ENCODE measurements around the gene ZNF280B.
A peak's percentile ranks its signal among the peaks of the same experiment; 100 is the strongest.
"Not testable (repeated sequence)": the region's sequence is repeated elsewhere in the genome, so short reads cannot be mapped to it uniquely, and the experiment has no call there.

Gene ZNF280B

DNA sequence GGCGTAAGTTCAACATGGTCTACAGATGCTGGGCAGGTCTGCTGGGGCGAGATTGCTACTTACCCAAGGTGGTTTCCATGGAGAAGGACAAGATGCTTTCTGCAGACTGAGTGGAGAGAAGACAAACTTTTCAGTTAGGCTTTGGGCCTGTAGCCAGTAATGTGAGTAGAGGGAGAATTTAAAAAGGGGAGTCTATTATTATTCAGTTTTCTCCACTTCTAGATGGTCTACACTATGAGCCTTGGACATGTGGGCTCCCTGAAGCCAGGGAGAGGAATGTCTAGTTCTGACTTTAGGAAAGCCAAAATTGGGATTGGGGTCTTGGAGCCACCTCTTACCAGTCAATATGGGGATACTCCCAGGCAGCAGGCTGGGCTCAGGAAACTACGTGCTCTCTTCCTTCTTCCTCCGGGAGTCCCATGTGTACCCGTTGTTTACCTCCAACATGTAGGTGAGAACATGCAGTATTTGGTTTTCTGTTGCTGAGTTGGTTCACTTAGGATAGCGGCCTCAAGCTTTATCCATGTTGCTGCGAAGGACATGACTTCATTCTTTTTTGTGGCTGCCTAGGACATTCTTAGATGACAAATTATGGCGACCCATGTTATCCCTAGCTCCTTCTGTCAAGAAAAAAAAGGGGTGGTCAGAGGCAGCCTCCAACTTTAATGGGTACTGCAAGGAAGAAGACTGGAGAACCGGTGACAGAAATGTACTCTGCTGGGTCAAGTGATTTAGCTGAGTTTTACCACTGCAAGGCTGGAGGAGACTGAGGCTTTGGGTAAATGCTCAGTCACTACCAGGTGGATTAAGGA, 26.3 kb upstream of the ZNF280B start:
- FAIRE-seq = no peak
- DNase-seq (ENCODE audit: low spot score) = no peak

DNA sequence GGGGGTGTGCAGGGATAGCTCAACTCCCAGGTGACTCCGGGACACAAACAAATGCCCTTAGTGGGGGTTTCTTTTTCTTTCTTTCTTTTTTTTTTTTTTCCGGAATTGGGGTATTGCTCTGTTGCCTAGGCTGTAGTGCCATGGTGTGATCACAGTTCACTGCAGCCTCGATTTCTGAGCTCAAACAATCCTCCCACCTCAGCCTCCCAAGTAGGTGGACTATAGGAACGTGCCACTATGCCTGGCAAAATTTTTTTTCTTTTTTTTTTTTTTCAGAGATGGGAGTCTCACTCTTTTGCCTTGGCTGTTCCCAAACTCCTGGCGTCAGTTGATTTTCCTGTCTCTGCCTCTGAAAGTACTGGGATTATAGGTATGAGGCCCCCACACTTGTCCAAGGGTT, 25.3 kb upstream of the ZNF280B start:
- FAIRE-seq = no peak

DNA sequence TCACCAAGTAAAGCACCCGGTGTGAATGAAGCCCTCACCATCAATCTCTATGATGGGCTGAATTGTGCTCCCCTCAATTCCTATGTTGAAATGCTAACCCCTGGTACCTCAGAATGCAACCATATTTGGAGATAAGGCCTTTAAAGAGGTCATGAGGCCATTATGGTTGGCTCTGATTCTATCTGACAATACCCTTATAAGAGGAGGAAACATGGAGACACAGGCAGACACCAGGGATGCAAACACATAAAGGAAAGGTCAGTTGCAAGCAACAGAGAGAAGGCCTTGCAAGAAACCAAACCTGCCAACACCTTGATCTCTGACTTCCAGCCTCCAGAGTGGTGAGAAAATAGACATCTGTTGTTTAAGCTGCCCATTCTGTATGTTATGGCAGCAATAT, 24.9 kb upstream of the ZNF280B start:
- no peak for DNase-seq (ENCODE audit: low spot score)
- FAIRE-seq = no peak

More for the DNA sequence above, 25.3 kb upstream of the ZNF280B start:
- DNase-seq (ENCODE audit: low spot score) = no peak

DNA sequence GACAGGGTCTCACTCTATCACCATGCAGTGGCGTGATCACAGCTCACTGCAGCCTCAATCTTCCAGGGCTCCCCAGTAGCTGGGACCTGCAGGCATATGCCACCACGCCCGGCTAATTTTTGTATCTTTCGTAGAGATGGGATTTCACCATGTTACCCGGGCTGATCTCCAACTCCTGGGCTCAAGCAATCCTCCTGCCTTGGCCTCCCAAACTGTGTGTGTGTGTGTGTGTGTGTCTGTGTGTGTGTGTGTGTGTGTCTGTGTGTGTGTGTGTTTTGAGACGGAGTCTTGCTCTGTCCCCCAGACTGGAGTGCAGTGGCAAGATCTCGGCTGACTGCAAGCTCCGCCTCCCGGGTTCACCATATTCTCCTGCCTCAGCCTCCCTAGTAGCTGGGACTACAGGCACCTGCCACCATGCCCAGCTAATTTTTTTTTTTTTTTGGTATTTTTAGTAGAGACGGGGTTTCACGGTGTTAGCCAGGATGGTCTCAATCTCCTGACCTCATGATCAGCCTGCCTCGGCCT, 24.1 kb upstream of the ZNF280B start:
- DNase-seq (ENCODE audit: low spot score); FAIRE-seq: not testable (repeated sequence)

DNA sequence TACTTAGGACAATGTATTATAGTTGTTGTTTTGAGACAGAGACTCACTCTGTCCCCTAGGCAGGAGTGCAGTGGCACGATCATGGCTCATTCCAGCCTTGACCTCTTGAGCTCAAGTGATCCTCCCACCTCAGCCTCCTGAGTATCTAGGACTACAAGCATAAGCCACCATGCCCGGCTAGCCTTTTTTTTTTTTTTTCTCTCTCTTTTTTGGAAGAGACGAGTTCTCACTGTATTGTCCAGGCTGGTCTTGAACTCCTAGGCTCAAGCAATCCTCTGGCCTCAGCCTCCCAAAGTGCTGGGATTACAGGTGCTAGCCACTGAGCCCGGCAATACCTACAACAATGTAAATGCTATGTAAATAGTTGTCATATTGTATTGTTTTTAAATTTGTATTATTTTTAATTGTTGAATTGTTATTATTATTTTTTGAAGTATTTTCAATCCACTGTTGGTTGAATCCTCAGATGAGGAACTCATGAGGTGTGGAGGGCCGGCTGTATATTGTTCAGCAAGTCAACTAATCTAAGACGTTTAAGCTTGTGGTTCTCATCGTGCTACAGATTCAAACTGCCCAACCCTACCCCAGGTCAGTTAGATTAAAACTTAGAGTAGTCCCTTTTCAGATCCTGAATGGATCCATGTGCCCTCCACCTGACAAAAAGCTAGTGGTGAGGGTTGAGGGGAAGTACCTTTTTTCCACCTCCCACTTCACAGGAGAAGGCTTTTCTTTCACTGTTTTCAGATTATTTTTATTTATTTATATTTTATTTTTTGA, 23.4 kb upstream of the ZNF280B start:
- FAIRE-seq = no peak
- no peak for DNase-seq (ENCODE audit: low spot score)

DNA sequence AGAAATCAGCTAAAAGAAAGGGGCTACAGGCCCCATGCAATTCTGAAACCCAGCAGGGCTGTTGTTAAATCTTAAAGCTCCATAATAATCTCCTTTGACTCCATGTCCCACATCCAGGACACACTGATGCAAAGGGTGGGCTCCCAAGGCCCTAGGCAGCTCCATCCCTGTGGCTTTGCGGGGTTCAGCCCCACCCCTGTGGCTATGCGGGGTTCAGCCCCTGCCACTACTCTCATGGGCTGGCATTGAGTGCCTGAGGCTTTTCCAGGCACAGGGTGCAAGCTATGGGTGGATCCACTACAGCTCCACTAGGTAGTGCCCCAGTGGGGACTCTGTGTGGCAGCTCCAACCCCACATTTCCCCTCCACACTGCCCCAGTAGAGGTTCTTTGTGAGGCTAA, 20.2 kb upstream of the ZNF280B start:
- DNase-seq (ENCODE audit: low spot score) = no peak
- no peak for FAIRE-seq

DNA sequence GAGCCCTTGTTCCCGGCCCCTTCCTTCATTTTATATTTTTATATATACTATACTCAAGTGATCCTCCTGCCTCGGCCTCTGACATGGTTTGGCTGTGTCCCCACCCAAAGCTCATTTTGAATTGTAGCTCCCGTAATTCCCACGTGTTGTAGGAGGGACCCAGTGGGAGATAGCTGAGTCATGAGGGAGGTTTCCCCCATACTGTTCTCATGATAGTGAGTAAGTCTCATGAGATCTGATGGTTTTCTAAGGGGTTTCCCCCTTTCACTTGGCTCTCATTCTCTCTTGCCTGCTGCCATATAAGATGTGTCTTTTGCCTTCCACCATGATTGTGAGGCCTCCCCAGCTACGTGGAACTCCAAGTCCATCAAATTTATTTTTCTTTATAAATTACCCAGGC, 18.8 kb upstream of the ZNF280B start:
- DNase-seq (ENCODE audit: low spot score) (no peak), FAIRE-seq (no peak)

DNA sequence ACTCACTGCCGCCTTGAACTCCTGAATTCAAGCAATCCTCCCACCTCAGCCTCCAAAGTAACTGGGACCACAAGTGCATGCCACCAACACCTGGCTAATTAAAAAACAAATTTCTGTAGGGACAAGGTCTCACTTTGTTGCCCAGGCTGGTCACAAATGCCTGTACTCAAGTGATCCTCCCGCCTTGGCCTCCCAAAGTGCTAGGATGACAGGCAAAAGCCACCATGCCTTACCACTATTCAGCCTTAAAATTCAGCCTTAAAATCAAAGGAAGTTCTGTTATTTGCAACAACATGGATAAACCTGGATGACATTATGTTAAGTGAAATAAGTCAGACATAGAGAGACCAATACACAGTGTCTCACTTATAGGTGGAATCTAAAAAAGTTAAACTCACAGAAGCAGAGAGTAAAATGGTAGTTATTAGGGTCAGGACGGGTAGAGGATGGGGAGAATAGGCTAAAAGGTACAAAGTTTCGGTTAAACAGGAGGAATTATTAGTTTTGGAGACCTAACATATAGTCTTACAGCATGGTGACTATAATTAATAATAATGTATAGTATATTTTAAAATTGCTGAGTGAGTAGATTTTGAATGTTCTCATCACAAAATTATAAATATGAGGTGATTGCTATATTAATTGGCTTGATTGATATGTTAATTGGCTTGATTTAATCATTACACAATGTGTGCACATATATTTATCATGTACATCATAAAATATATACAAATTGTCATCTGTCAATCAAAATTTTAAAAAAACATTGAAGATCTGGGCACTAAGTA, 17.8 kb upstream of the ZNF280B start:
- no peak for DNase-seq (ENCODE audit: low spot score)
- no peak for FAIRE-seq

DNA sequence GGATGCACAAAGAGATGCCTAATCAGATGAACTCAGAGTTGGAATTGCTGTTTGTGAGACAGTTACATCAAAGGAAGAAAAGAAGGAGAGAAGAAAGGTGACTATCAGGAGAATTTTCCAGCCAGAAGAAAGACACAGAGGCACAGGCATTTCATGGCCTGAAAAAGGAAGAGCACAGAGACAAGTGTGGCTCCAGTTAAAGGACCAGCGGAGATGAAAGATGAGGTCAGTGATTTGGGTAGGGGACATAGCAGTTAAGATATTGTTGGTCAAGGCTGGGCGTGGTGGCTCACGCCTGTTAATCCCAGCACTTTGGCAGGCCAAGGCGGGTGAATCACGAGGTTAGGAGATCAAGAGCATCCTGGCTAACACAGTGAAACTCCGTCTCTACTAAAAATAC, 15.0 kb upstream of the ZNF280B start:
- no peak for DNase-seq (ENCODE audit: low spot score)
- no peak for FAIRE-seq

DNA sequence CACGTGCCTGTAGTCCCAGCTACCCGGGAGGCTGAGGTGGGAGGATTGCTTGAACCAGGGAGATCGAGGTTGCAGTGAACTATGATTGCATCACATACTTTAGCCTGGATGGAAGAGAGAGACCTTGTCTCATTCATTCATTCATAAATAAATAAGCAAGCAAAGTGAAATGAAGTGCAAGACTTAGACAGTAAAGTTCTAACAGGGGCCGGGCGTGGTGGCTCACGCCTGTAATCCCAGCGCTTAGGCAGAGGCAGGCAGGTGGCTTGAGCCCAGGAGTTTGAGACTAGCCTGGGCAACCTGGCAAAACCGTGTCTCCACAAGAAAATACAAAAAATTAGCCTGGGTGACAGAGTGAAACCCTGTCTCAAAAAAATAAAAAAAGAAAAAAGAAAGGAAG, 13.1 kb upstream of the ZNF280B start:
- FAIRE-seq = peak; percentile 61

DNA sequence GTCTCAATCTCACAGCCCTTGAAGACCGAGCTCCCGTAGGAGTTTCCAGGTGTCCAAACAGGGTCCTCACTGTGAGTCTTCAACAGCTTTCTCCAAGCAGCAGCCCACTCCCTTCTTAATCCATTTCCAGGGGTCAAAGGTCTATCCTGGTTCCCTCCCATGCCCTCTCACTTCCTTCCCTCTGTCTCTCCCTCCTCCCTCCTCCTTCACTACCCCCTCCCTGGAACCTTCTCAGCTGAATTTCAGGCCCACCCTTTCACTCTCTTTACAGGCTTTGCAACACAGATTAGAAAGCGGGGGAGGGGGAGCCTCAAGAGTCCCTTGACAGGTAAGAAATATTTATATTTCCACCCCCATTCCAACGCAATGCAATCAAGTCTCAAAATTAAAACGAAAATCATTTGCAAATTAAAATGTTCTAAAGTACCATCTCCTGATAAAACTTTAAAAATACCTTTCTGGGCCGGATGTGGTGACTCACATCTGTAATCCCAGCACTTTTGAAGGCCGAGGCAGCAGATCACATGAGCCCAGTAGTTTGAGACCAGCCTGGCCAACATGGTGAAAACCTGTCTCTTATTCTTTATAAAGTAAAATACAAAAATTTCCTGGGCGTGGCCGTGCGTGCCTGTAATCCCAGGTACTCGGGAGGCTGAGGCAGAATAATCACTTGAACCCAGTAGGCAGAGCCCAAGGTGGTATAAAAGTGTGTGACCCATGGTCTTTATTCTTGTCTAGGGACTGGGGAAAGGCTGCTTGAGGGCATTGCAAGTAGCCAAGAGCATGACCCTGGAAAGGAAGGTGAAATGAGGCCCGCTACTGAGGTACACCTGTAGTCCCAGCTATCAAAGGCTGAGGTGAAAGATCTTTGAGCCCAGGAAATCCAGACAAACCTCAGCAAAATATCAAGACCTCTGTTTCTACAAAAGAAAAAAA, 12.4 kb upstream of the ZNF280B start:
- FAIRE-seq (no peak), DNase-seq (ENCODE audit: low spot score) (peak; percentile 26)

More for the DNA sequence above, 13.1 kb upstream of the ZNF280B start:
- no peak for DNase-seq (ENCODE audit: low spot score)

DNA sequence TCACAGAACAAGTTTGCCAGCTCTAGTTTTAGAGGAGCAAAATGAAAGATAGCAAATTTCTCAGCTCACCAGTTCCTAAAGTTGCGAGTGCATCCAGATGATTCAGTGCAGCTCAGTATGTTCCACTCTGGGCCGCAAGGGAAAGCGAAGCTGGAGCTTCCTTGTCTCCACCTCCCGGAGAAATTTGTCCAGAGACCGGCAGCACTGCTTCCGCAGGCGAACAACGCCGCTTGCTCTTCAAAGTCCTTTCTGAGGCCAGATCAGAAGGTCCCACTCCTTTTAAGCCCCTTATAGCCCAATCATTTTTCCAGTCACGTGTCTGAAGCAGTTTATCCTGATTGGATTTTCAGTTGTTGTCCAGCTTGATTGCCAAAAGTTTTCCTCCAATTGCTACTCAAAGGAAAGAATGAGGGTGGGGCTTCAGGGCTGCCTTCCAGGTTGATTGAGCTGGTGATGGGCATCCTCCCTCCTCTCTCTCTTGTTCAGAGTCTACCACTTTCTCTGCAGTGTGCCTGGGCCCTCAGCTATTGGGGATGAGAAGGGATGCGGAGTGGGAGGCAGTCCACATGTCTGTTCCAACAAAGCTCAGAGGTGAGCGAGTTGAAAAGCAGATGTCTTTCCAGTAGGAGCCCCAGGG, 11.6 kb upstream of the ZNF280B start, which contains the start of gene ZNF280A:
Gene ZNF280A (minus strand): TSS at position 251 of the 637 bp plus-strand sequence. CDS start 4,640 bp downstream, outside the sequence.
- FAIRE-seq (no peak), DNase-seq (ENCODE audit: low spot score) (peak; percentile 48)

DNA sequence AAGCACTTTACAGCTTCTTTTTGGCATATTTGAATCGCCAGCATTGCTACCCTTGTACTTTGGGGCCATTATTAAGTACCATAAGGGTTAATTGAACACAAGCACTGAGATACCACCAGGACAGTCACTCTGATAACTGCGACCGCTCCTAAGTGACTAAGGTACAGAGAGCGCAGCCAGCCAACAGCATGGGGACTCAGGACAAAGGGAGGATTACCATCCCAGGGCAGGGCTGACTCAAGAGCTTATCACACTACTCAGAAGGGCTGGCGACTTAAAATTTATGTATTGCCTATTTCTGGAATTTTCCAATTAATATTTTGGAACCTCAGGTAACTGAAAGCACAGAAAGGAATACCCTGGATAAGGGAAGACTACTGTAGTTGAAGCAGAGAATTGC, 11.0 kb upstream of the ZNF280B start:
- FAIRE-seq (no peak), DNase-seq (ENCODE audit: low spot score) (no peak)

DNA sequence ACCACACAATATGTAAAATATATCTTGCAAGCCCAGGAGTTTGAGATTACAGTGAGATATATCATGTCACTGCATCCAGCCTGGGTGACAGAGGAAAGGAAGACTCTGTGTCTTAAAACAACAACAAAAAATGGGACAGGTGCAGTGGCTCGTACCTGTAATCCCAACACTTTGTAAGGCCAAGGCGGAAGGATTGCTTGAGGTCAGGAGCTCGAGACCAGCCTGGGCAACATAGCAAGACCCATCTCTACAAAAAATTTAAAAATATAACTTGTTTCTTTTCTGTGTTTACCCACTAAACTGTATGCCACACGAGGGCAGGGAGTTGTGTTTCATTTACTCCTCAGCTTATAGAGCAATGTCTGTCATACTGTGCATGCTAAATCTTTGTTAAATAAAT, 8.4 kb upstream of the ZNF280B start:
- FAIRE-seq (no peak), DNase-seq (ENCODE audit: low spot score) (no peak)

DNA sequence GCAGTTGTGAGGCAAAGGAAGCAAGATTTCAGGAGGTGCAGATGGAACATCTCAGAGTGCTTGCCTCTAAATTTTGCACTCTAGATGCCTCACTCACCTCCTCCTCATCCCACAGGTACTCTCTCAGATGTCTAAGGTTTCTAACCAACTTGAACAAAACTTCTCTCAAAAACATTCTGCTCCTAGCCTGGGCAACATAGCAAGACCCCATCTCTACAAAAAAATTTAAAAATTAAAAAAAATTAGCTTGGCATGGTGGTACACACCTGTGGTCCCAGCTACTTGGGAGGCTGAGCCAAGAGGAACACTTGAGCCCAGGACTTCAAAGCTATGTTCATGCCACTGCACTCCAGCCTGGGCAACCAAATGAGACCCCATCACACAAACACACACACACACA, 7.3 kb upstream of the ZNF280B start:
- DNase-seq (ENCODE audit: low spot score) (no peak), FAIRE-seq (peak; percentile 92)

DNA sequence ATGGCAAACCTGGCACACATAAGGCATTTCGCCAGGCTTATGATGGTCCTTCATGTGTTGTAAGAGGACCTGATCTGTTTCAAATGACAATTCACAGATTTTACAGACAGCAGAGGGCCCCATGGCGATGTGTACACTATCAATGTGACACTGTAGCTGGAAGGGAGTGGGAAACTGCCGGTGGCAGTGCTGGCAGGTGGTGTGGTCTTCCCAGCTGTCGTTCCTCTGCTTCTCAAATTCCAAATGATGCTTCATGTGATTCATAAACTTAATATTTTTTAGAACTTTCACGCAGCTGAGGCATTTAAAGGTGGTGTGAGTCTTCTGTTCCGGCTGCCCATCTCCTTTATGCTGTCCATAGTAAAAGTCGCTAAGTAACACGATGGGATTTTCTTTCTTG, 5.9 kb upstream of the ZNF280B start:
- FAIRE-seq = peak; percentile 61
- not testable (repeated sequence) for DNase-seq (ENCODE audit: low spot score)

DNA sequence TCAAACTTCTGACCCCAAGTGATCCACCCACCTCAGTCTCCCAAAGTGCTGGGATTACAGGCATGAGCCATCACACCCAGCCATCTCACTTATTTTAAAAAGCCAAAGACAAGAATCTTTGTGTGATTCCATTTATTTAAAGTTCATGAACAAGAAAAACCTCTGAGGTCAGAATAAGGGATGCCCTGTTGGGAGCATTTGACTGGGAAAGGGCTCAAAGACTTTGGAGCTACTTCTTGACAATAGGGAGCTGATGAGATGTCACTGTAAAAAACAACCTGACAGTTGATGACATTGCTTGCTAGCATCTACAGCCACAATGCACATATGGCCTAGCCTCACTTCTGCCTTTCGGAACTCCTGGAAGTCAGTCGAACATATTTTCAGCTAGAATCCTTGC, 5.1 kb upstream of the ZNF280B start:
- no peak for FAIRE-seq
- DNase-seq (ENCODE audit: low spot score) = no peak

DNA sequence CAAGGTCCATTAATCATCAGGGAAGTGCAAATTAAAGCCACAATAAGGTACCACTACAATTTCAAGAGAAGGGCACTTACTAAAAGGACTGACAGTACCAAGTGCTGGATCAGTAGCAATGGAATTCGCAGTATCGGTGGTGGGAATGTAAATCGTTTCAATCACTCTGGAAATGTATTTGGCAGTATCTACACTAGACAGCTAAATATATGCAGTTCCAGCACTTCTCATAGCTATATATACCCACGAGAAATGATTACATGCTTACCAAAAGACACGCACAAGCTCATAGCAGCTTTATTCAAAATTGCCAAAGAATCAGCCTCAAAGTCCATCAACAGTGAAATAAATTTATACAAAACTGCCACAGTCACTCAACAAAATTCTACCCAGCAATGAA, 4.4 kb upstream of the ZNF280B start:
- DNase-seq (ENCODE audit: low spot score) = no peak
- no peak for FAIRE-seq

DNA sequence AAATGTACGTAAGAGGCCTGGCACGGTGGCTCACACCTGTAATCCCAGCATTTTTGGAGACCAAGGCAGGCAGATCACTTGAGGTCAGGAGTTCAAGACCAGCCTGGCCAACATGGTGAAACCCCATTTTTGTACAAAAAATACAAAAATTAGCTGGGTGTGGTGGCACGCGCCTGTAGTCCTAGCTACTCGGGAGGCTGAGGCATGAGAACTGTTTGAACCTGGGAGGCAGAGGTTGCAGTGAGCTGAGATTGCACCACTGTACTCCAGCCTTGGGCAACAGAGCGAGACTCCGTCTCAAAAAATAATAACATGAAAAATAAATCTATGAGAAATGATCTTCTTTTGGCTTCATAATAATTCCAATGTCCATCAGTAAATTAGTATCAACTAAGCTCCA, 2.3 kb upstream of the ZNF280B start:
- FAIRE-seq; DNase-seq (ENCODE audit: low spot score): not testable (repeated sequence)

DNA sequence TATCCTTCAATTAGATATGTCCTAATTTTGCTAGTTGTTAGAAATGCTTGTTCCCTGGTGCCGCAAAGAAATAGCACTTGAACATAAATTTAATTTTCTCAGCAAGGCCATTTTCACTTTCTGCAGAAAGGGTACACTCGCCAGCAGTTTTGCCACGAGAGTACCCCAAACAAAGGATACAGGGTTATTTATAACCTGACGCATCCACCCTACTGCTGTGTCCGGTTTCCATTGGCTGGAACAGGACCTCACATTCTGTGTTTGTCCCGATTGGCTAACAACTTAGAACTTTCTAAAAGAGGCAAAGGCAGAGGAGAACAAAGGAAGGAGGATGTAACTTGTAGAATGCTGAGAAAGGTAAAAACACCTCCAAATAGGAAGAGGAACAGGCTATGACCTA, 1.4 kb upstream of the ZNF280B start:
- not testable (repeated sequence) for DNase-seq (ENCODE audit: low spot score)
- peak; percentile 23 for FAIRE-seq

Measured in urothelium cell line (cell line).